HG03469 (cell line): ENCODE data around the gene BRCA1.
"Not testable (repeated sequence)": the region's sequence is repeated elsewhere in the genome, so short reads cannot be mapped to it uniquely, and the experiment has no call there.

Experiments used
- ATAC-seq: cut with Tn5 transposase; IDR thresholded peaks from one replicate; pipeline ENCODE4 v1.9.1; 2021; ENCODE audit warnings: mild to moderate bottlenecking, moderate library complexity, moderate number of reproducible peaks; ENCODE audit not compliant: unreplicated experiment

Gene BRCA1

DNA sequence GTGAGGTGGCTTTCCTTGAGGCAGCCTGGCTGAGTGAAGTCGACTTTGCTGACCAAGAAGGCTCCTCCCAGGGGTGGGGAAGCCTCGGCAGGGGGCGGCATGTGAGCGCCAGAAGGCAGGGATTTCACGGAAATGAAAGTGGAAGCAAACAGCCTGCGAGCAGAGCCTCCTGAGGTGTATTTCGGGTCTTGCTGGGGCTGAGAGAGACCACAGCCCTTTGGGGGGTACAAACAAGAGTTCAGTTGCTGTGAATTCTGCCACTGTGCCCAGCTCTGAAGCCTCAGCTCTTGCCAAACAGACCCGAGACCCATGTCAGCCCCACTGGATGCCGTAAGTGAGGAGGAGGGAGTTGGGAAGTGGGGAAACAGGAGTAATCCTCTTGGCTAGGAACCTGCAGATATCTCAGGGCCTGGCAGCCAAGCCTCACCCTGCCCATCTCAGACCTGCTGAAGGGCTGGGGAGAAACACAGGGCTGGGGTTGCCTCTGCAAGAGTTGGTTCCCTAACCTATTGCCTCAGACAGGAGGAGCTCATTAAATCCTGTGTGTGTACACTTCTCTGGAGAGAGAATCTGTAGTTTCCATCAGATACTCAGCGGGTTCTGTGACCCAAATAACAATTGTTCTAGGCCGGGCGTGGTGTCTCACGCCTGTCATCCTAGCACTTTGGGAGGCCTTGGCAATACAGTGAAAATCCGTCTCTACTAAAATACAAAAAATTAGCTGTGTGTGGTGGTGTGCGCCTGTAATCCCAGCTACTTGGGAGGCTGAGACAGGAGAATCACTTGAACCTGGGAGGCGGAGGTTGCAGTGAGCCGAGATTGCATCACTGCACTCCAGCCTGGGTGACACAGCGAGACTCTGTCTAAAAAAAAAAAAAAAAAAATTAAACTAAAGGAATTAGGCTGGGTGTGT, 118.3 kb downstream of the BRCA1 start, which contains the start of gene IFI35:
Gene IFI35 (plus strand): TSS at position 146 of the 913 bp plus-strand sequence. CDS start 164 bp downstream, at position 310.
- ATAC-seq = no peak

DNA sequence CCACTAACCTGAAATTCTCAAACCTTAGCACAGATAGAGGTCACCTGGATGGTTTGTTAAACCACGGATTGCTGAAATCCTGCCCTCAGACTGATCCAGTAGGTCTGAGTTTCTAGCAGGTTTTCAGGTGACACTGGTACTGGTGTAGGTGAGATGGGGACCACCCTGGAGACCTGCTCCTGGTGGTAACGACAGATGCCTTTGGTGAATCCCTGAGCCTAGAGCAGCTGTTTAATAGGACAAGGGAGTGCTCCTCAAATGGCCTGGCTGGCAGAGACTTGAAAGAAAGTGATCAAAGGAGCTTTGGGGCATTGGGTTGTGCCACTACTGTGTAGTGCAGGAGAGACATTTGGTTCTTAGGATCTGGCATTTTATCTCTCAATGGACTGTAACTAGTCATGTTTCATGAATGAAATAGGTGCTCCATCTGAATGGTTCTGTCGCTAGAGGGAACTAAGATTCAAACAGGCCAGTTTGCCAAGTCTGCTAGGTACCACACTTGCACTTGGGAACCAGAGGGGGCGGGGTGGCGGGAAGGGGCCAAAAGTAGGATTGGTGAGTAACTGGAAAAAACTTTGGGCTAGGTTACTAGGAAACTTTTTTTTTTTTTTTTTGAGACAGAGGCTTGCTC, 121.5 kb downstream of the BRCA1 start:
- ATAC-seq = no peak

DNA sequence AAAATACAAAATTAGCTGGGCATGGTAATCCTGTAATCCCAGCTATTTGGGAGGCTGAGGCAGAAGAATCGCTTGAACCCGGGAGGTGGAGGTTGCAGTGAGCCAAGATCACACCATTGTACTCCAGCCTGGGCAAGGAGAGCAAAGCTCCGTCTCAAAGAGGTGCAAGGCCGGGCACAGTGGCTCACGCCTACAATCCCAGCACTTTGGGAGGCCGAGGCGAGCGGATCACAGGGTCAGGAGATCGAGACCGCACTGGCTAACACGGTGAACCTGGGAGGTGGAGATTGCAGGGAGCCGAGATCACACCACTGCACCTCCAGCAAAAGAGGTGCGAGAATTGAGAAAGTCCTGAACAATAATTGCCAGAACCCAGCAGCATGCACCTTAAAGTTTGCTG, 124.3 kb downstream of the BRCA1 start:
- not testable (repeated sequence) for ATAC-seq

DNA sequence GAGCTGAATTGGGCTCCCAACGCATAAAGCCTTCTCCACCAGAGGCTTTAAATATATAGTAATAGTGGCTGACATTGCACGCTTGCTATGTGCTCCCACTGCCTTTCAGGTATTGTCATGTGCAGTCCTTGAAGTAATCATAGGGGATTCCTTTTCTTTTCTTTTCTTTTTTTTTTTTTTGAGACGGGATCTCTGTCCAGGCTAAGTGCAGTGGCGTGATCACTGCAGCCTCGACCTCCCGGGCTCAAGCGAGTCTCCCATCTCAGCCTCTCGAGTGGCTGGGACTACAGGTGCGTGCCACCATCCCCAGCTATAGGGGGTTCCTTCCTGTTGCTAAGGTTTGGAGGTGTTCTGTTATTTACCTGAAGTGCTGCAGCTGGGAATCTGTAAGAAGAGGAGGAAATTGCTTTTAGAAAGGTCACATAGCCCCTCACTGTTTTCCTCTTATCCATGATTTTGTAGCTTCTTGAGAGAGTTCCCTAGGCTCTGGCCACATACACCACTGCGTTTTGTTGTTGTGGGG, 126.1 kb downstream of the BRCA1 start:
- no peak for ATAC-seq

DNA sequence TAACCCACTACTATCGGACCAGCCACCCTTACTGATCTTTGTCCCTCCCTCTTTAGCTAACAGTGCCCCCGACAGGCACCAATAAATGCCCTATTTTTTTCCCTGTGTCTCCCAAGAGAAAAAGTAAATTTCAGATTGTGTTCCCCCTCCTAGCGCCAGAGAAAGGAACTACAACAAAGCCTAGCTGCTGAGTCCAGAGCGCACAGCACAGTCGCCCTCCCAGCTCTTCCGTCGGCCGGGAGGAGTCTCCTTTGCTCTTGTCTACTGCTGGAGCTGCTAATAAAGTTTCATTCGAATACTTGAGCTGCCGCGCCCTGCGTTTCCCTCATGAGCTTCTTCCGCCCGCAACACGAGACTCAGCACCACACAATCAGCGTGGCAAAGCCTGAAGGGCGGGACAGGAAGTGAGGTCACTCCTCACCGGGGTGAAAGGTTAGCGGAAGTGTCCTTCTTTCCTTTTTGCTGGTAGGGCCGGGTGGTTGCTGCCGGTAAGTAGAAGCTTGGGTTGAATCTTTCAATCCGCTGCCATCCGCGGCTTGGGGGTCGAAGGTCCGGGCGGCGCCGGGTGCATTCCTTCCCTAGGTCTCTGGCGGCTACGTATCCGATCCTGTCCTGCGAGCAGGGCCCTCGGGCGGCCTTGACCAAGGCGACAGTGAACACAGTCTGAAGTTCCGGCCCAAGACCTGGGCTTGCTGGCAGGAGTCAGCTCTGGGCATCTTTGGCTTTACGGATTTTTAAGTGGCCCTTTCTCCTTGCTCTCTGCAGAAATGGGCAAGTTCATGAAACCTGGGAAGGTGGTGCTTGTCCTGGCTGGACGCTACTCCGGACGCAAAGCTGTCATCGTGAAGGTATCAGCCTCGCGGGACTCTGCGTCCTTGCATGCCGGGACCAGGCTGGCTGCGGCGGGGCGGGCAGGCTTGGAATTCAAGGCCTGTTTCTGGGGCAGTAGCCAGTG, 126.9 kb downstream of the BRCA1 start, which contains the start of gene RPL27:
Gene RPL27 (plus strand): TSS at position 436 of the 955 bp plus-strand sequence. CDS start 332 bp downstream, at position 768.
- peak; percentile 78 for ATAC-seq

DNA sequence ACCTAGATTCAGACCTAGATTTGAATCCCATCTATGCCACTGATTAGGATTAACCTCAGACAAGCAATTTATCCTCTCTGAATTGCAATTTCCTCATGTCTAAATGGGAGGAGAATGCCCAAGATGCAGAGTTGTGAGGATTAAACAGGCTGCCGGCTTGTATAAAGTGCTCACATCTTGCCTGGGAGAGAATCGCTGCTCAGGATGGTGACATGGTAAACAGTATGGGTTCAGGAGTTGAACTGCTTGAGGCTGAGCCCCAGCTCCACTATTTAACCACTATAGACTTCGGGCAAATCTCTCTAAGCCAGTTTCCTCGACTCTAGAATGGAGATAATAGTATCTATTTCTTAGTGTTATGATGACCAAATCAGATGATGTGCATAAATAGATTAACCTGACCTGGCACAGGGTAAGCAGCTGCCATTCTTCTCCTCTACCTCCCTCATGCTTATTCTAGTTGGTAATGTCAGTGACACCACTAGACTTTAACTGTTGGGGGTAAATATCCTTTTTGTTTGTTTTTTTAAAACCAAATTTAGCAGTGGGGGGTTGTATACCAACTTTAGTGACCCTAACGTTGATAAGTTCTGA, 127.7 kb downstream of the BRCA1 start:
- no peak for ATAC-seq
